Iris pigment epithelial cell (primary cell): Measurements from ENCODE around the gene GCDH.
A peak's percentile ranks its signal among the peaks of the same experiment; 100 is the strongest.
"Not testable (repeated sequence)": the region's sequence is repeated elsewhere in the genome, so short reads cannot be mapped to it uniquely, and the experiment has no call there.

ENCODE experiments used
- DNase-seq: peaks from one replicate; pipeline ENCODE4 v3.0.0-alpha.2; 2011; ENCODE audit warnings: low read depth

GCDH gene

GRCh38 chr19:12907166-12907565, 16.2 kb downstream of the GCDH start:
- no peak for DNase-seq

- DNase-seq, result no peak
Measured at GRCh38 chr19:12912571-12912970, 21.6 kb downstream of the GCDH start.

- peak; percentile 60 for DNase-seq
Measured at GRCh38 chr19:12913011-12913561, 22.1 kb downstream of the GCDH start.

GRCh38 chr19:12913851-12914690, 23.1 kb downstream of the GCDH start:
- DNase-seq, result no peak

GRCh38 chr19:12915860-12916259, 24.9 kb downstream of the GCDH start:
- not testable (repeated sequence) for DNase-seq

- DNase-seq, result no peak
Measured at GRCh38 chr19:12918253-12918652, 27.3 kb downstream of the GCDH start.

- DNase-seq, result no peak
Measured at GRCh38 chr19:12921047-12921446, 30.1 kb downstream of the GCDH start.

GRCh38 chr19:12922959-12923358, 32.0 kb downstream of the GCDH start:
- DNase-seq, result no peak

- DNase-seq, result no peak
Measured at GRCh38 chr19:12924621-12925310, 33.8 kb downstream of the GCDH start.

- DNase-seq, result no peak
Measured at GRCh38 chr19:12930002-12930645, 39.2 kb downstream of the GCDH start.

- DNase-seq, result no peak
Measured at GRCh38 chr19:12932392-12933286, 41.7 kb downstream of the GCDH start.

- DNase-seq, result peak; percentile 93
Measured at GRCh38 chr19:12933287-12934072, 42.5 kb downstream of the GCDH start, which contains the start of gene FARSA. Gene FARSA, minus strand, starts transcription at chr19:12933711. Its CDS starts 15 bp downstream, at chr19:12933696.

- DNase-seq, result no peak
Measured at GRCh38 chr19:12935071-12935470, 44.1 kb downstream of the GCDH start.

- no peak for DNase-seq
Measured at GRCh38 chr19:12936582-12936981, 45.6 kb downstream of the GCDH start.

- no peak for DNase-seq
Measured at GRCh38 chr19:12937093-12937926, 46.4 kb downstream of the GCDH start.

- DNase-seq, result peak; percentile 99
Measured at GRCh38 chr19:12937927-12938778, 47.2 kb downstream of the GCDH start, which contains the start of gene CALR. Gene CALR, plus strand, starts transcription at chr19:12938609. Its CDS starts 71 bp downstream, at chr19:12938680.

- peak; percentile 86 for DNase-seq
Measured at GRCh38 chr19:12938779-12939601, 48.0 kb downstream of the GCDH start.

- DNase-seq, result no peak
Measured at GRCh38 chr19:12939975-12940423, 49.0 kb downstream of the GCDH start.
